Measurements from ENCODE around the gene ALDH3A2.

Gene ALDH3A2

DNA sequence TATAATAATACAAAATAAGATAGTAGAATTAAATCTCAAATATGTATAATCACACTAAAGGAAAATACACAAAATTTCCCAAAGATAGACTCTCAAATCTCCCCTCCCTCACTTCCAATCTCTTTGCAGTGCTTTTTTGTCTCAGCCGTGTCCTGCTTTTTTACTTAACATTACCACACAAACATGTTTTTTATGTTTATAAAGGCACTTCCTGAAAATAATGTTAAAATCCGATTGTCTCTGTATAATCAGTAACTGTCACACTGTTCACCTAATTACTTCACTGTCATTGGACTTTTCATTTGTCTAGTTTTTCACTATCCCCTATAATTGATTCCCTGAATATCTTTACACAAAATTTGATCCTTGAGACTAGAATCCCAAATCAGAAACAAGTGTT, 38.2 kb upstream of the ALDH3A2 start (continued):
- TF ChIP-seq, protein P1, sequence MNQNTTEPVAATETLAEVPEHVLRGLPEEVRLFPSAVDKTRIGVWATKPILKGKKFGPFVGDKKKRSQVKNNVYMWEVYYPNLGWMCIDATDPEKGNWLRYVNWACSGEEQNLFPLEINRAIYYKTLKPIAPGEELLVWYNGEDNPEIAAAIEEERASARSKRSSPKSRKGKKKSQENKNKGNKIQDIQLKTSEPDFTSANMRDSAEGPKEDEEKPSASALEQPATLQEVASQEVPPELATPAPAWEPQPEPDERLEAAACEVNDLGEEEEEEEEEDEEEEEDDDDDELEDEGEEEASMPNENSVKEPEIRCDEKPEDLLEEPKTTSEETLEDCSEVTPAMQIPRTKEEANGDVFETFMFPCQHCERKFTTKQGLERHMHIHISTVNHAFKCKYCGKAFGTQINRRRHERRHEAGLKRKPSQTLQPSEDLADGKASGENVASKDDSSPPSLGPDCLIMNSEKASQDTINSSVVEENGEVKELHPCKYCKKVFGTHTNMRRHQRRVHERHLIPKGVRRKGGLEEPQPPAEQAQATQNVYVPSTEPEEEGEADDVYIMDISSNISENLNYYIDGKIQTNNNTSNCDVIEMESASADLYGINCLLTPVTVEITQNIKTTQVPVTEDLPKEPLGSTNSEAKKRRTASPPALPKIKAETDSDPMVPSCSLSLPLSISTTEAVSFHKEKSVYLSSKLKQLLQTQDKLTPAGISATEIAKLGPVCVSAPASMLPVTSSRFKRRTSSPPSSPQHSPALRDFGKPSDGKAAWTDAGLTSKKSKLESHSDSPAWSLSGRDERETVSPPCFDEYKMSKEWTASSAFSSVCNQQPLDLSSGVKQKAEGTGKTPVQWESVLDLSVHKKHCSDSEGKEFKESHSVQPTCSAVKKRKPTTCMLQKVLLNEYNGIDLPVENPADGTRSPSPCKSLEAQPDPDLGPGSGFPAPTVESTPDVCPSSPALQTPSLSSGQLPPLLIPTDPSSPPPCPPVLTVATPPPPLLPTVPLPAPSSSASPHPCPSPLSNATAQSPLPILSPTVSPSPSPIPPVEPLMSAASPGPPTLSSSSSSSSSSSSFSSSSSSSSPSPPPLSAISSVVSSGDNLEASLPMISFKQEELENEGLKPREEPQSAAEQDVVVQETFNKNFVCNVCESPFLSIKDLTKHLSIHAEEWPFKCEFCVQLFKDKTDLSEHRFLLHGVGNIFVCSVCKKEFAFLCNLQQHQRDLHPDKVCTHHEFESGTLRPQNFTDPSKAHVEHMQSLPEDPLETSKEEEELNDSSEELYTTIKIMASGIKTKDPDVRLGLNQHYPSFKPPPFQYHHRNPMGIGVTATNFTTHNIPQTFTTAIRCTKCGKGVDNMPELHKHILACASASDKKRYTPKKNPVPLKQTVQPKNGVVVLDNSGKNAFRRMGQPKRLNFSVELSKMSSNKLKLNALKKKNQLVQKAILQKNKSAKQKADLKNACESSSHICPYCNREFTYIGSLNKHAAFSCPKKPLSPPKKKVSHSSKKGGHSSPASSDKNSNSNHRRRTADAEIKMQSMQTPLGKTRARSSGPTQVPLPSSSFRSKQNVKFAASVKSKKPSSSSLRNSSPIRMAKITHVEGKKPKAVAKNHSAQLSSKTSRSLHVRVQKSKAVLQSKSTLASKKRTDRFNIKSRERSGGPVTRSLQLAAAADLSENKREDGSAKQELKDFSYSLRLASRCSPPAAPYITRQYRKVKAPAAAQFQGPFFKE (tag by site-specific recombination; IDR thresholded peaks at IDR 0.05; ENCODE audit: borderline replicate concordance): no peak
- no peak for TF ChIP-seq ZNF843 (tag by site-specific recombination; IDR thresholded peaks at IDR 0.05)
- TF ChIP-seq ZNF610 (tag by site-specific recombination; IDR thresholded peaks at IDR 0.05; ENCODE audit: borderline replicate concordance): no peak
- TF ChIP-seq ZNF302 (tag by site-specific recombination; IDR thresholded peaks at IDR 0.05; ENCODE audit: low read depth): no peak
- TF ChIP-seq ZNF211 (tag by site-specific recombination; IDR thresholded peaks at IDR 0.05; ENCODE audit: low read depth): no peak
- no peak for TF ChIP-seq ZNF274 (IDR thresholded peaks at IDR 0.05; ENCODE audit: low read length)
- TF ChIP-seq ZNF274 (tag by site-specific recombination; IDR thresholded peaks at IDR 0.05; ENCODE audit: borderline replicate concordance): no peak
- no peak for TF ChIP-seq ZIC2 (tag by site-specific recombination; IDR thresholded peaks at IDR 0.05)
- TF ChIP-seq KLF16 (tag by site-specific recombination; IDR thresholded peaks at IDR 0.05): no peak

DNA sequence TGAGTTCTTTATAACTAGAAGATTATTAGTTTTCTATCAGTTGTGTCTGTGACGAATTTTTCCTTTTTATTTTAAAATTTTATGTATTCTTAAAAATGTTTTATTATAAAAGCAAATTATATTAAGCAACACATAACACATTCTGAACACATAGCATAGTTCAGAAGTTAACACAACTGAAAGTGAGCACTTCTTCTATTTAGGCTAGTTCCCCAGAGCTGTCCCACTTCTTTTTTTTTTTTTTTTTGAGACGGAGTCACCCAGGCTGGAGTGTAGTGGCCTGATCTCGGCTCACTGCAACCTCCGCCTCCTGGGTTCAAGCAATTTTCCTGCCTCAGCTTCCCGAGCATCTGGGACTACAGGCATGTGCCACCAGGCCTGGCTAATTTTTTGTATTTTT, 37.7 kb upstream of the ALDH3A2 start:
- Histone ChIP-seq H3K36me3 (ENCODE audit: control insufficient read depth in 2 of 2, insufficient read depth in 1 of 2, low read length in 2 of 2) (no peaks in the 10 kb centered on the region), H3K4me3 (ENCODE audit: low read depth, low read length) (no peak overlapping the region), H3K9me3 (ENCODE audit: control insufficient read depth, insufficient read depth, low read depth, low read length) (no peaks in the 10 kb centered on the region), H3K4me1 (ENCODE audit: control insufficient read depth, insufficient read depth, low read length) (no peaks in the 10 kb centered on the region), H3K27ac (ENCODE audit: extremely low read depth, low read depth, low read length) (no peak overlapping the region)
- TF ChIP-seq ZNF530 (tag by site-specific recombination; IDR thresholded peaks at IDR 0.05; ENCODE audit: low read depth) (no peak), MEIS1 (CRISPR knock-in tag; IDR thresholded peaks at IDR 0.05; ENCODE audit: borderline replicate concordance) (no peak), ZNF585B (tag by site-specific recombination; IDR thresholded peaks at IDR 0.05) (no peak), OSR2 (tag by site-specific recombination; IDR thresholded peaks at IDR 0.05) (no peak), ZNF571 (tag by site-specific recombination; IDR thresholded peaks at IDR 0.05) (no peak), ZSCAN16 (tag by site-specific recombination; IDR thresholded peaks at IDR 0.05) (no peak)
- TF ChIP-seq, protein P2, sequence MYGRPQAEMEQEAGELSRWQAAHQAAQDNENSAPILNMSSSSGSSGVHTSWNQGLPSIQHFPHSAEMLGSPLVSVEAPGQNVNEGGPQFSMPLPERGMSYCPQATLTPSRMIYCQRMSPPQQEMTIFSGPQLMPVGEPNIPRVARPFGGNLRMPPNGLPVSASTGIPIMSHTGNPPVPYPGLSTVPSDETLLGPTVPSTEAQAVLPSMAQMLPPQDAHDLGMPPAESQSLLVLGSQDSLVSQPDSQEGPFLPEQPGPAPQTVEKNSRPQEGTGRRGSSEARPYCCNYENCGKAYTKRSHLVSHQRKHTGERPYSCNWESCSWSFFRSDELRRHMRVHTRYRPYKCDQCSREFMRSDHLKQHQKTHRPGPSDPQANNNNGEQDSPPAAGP (tag by site-specific recombination; IDR thresholded peaks at IDR 0.05): no peak
- TF ChIP-seq, protein P3, sequence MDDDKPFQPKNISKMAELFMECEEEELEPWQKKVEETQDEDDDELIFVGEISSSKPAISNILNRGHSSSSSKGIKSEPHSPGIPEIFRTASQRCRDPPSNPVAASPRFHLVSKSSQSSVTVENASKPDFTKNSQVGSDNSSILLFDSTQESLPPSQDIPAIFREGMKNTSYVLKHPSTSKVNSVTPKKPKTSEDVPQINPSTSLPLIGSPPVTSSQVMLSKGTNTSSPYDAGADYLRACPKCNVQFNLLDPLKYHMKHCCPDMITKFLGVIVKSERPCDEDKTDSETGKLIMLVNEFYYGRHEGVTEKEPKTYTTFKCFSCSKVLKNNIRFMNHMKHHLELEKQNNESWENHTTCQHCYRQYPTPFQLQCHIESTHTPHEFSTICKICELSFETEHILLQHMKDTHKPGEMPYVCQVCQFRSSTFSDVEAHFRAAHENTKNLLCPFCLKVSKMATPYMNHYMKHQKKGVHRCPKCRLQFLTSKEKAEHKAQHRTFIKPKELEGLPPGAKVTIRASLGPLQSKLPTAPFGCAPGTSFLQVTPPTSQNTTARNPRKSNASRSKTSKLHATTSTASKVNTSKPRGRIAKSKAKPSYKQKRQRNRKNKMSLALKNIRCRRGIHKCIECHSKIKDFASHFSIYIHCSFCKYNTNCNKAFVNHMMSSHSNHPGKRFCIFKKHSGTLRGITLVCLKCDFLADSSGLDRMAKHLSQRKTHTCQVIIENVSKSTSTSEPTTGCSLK (tag by site-specific recombination; IDR thresholded peaks at IDR 0.05): no peak
- TF ChIP-seq, protein P4, sequence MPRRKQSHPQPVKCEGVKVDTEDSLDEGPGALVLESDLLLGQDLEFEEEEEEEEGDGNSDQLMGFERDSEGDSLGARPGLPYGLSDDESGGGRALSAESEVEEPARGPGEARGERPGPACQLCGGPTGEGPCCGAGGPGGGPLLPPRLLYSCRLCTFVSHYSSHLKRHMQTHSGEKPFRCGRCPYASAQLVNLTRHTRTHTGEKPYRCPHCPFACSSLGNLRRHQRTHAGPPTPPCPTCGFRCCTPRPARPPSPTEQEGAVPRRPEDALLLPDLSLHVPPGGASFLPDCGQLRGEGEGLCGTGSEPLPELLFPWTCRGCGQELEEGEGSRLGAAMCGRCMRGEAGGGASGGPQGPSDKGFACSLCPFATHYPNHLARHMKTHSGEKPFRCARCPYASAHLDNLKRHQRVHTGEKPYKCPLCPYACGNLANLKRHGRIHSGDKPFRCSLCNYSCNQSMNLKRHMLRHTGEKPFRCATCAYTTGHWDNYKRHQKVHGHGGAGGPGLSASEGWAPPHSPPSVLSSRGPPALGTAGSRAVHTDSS (tag by site-specific recombination; IDR thresholded peaks at IDR 0.05): no peak
- CTCF ChIA-PET: no interaction called here
- POLR2A ChIA-PET: no interaction called here
